ENCODE measurements around the gene KTI12. TPM values are rescaled to one million over a fixed set of nuclear protein-coding genes. Genes with fewer than 3 reads are reported as not detected.

The KTI12 gene
- total RNA-seq, 2 experiments from 2014 or later: 13.4 to 14.0 TPM

DNA sequence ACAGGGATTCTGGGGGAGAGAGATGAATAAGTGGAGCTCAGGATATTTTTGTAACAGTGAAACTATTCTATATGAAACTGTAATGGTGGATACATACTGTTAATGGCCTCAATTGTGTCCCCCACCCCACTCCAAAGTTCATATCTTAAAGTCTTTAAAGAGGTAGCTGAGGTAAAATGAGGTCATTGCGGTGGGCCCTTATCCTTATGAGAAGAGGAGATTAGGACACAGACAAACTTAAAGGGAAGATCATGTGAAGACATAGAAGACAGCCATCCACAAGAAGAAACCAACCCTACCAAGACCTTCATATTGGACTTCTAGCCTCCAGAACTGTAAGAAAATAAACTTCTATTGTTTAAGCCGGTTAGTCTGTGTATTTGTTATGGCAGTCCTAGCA is 11.6 kb upstream of the KTI12 start:
- Mint-ChIP-seq H3K27me3 (no peaks in the 10 kb centered on the region), H3K4me3 (no peak overlapping the region), H3K27ac (no peak overlapping the region), H3K36me3 (ENCODE audit: low read depth) (peaks cover 24% of the 10 kb centered on the region), H3K4me1 (ENCODE audit: low read depth) (peaks cover 23% of the 10 kb centered on the region), H3K9me3 (no peaks in the 10 kb centered on the region)
- ChIA-PET POLR2A (interaction anchor here (1.2 kb wide), 1 partner anchor 15 kb away, joined by 3 read pairs; no protein-coding TSS in a partner anchor), CTCF (no interaction called here)
- ATAC-seq (no peak), DNase-seq (no peak)
- TF ChIP-seq, protein P1, sequence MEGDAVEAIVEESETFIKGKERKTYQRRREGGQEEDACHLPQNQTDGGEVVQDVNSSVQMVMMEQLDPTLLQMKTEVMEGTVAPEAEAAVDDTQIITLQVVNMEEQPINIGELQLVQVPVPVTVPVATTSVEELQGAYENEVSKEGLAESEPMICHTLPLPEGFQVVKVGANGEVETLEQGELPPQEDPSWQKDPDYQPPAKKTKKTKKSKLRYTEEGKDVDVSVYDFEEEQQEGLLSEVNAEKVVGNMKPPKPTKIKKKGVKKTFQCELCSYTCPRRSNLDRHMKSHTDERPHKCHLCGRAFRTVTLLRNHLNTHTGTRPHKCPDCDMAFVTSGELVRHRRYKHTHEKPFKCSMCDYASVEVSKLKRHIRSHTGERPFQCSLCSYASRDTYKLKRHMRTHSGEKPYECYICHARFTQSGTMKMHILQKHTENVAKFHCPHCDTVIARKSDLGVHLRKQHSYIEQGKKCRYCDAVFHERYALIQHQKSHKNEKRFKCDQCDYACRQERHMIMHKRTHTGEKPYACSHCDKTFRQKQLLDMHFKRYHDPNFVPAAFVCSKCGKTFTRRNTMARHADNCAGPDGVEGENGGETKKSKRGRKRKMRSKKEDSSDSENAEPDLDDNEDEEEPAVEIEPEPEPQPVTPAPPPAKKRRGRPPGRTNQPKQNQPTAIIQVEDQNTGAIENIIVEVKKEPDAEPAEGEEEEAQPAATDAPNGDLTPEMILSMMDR (IDR thresholded peaks at IDR 0.05): no peak
- intact Hi-C loops (cut with micrococcal nuclease): no loop called here

DNA sequence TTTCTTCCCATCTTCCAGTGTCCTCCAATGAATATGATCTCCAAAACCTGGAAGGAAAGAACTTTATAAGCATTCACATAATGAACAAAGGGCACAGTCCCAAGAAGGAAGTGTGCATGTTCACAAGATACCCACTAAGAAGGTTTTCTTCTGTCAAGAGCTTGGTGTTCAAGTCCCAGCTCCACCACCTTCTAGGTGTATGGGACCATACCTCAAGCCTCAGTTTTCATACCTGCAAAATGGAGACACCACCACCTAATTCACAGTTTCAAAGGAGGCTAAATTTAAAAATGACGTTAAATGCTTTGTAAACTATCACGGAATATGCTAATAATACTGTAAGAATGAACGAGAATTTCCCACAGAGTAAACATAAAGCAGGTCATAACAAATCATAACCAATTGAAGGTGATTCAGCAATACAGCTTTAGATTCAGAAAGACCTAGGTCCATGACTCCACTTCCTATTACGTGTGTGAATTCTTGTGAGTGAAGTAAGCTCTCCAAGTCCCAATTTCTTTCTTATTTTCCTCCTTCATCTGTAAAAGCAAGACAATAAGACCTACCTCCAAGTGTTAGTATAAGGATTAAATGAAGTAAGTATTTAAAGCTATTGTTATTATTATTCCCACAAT is 8.1 kb upstream of the KTI12 start:
- ChIA-PET CTCF (no interaction called here), POLR2A (interaction anchor here (1.0 kb wide), 1 partner anchor 15 kb away, joined by 5 read pairs; no protein-coding TSS in a partner anchor)
- H3K27me3 Mint-ChIP-seq: no peaks in the 10 kb centered on the region
- H3K27ac Mint-ChIP-seq: no peak overlapping the region
- TF ChIP-seq, protein P1 (IDR thresholded peaks at IDR 0.05): no peak
- H3K4me1 Mint-ChIP-seq (ENCODE audit: low read depth): peaks cover 19% of the 10 kb centered on the region
- no peak for DNase-seq
- no peak for ATAC-seq
- no peak overlapping the region for H3K4me3 Mint-ChIP-seq
- H3K9me3 Mint-ChIP-seq: no peaks in the 10 kb centered on the region
- H3K36me3 Mint-ChIP-seq (ENCODE audit: low read depth): peaks cover 21% of the 10 kb centered on the region
- intact Hi-C loops (cut with micrococcal nuclease): no loop called here

DNA sequence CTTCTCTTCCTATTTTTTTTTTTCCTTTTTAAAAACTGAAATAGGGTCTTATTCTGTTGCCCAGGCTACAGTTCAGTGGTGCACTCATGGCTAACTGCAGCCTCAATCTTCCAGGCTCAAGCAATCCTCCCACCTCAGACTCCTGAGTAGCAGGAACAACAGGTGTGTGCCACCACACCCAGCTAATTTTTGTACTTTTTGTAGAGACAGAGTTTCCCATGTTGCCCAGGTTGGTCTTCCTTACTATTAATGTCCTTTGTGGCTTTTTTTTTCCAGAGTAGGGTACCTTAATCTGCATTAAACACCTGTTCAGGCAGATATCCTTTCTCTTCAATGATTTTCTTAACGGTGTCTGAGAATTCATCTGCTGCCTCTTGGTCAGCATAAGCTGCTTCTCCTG is 4.3 kb upstream of the KTI12 start:
- no peak for DNase-seq
- intact Hi-C loops (cut with micrococcal nuclease): no loop called here
- TF ChIP-seq, protein P1 (IDR thresholded peaks at IDR 0.05): no peak
- Mint-ChIP-seq H3K4me3 (no peak overlapping the region), H3K27me3 (no peaks in the 10 kb centered on the region), H3K36me3 (ENCODE audit: low read depth) (peaks cover 18% of the 10 kb centered on the region), H3K9me3 (no peaks in the 10 kb centered on the region), H3K4me1 (ENCODE audit: low read depth) (peaks cover 6% of the 10 kb centered on the region), H3K27ac (no peak overlapping the region)
- ChIA-PET CTCF (no interaction called here), POLR2A (no interaction called here)
- no peak for ATAC-seq

DNA sequence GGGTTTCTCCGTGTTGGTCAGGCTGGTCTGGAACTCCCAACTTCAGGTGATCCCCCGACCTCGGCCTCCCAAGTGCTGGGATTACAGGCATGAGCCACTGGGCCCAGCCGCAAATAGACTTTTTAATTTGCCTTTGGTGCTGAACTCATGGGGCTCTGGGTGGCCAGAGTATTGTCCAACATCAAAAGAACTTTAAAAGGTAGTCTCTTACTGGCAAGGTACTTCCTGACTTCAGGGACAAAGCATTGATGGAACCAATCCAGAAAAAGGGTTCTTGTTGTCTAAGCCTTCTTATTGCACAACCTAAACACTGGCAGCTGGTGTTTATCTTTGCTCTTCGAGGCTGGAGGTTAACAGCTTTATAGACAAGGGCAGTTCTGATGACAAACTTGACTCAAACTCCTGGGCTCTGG is 3.8 kb upstream of the KTI12 start:
- Mint-ChIP-seq H3K27me3 (no peaks in the 10 kb centered on the region), H3K4me3 (no peak overlapping the region), H3K9me3 (no peaks in the 10 kb centered on the region), H3K4me1 (ENCODE audit: low read depth) (peaks cover 6% of the 10 kb centered on the region), H3K27ac (no peak overlapping the region), H3K36me3 (ENCODE audit: low read depth) (peaks cover 23% of the 10 kb centered on the region)
- ChIA-PET POLR2A (no interaction called here), CTCF (no interaction called here)
- TF ChIP-seq, protein P1 (IDR thresholded peaks at IDR 0.05): no peak
- no peak for ATAC-seq
- DNase-seq: no peak
- intact Hi-C loops (cut with micrococcal nuclease): no loop called here

DNA sequence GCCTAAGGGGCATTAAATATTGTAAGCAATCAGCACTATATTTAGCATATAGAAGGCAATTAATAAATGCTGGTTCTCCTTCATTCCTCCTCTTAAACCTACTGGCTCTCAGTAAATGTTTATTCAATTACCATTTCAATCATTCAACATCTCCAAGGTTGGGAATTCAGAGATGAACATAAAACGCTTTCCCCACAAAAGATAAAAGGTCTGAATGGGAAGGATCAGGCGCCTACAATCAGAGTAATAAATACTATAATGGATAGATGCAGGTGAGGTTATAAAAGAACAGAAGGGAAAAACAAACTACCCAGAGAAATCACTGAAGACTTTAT is 407 bp upstream of the KTI12 start:
- H3K4me1 Mint-ChIP-seq (ENCODE audit: low read depth): peaks cover 27% of the 10 kb centered on the region
- DNase-seq: no peak
- TF ChIP-seq, protein P1 (IDR thresholded peaks at IDR 0.05): no peak
- H3K9me3 Mint-ChIP-seq: no peaks in the 10 kb centered on the region
- ChIA-PET CTCF (interaction anchor here (0.8 to 2.0 kb wide), 2 partner anchors 20 to 137 kb away, joined by 3 to 4 read pairs; no protein-coding TSS in a partner anchor), POLR2A (interaction anchor here (0.6 to 3.8 kb wide), 7 partner anchors 11 to 142 kb away, joined by 3 to 24 read pairs (median 4); partner anchors contain the start of genes BTF3L4, TXNDC12 and ZFYVE9)
- H3K4me3 Mint-ChIP-seq: peak overlapping the region; percentile 91
- no peaks in the 10 kb centered on the region for H3K27me3 Mint-ChIP-seq
- no peak for ATAC-seq
- H3K36me3 Mint-ChIP-seq (ENCODE audit: low read depth): peaks cover 39% of the 10 kb centered on the region
- peak overlapping the region; percentile 94 for H3K27ac Mint-ChIP-seq
- intact Hi-C loops (cut with micrococcal nuclease): no loop called here
